ENCODE data around the gene BTRC. TPM values are rescaled to one million over a fixed set of nuclear protein-coding genes. Genes with fewer than 3 reads are reported as not detected.

Gene BTRC
- total and polyA plus RNA-seq, 2 donors (not counting 3 experiments of a cell fraction or from before 2014, with no cell fraction given) = 11.6 to 18.5 TPM

DNA sequence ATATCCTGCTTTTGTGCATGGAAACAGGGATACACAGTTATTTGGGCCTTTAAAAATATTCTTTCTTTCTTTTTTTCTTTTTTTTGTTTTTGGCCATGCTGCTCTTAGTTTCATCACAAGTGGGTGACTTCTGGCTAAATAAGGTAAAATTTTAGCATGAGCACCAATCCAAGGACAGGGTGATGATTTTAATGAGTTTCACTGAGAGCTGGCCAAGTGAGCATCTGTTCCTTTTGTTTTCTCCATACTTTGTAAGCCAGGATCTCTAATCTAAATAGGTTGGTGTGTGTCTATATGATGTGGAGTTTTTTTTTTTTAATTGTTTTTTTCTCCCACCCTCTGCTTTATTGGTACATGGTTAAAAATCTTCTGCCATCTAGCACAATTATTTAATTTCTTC lies 127.3 kb downstream of the BTRC start:
- no peak overlapping the region for H3K9ac ChIP-seq (replicated peaks; ENCODE audit: extremely low read depth, insufficient read depth, low read length)
- H3K27me3 ChIP-seq (ENCODE audit: control insufficient read depth in 2 of 2, insufficient read depth in 2 of 2, low read length in 2 of 2) = no peaks in the 10 kb centered on the region
- H3K79me2 ChIP-seq (ENCODE audit: control insufficient read depth, insufficient read depth, low read length) = no peaks in the 10 kb centered on the region
- dilution Hi-C loops (cut with MboI; ENCODE audit: extremely low pct_ligation_motif_present, low sequenced_read_pairs) = no loop called here
- TF ChIP-seq FOS (IDR thresholded peaks at IDR 0.05; ENCODE audit: borderline replicate concordance, insufficient read depth, low read length) = no peak
- no peak for TF ChIP-seq EZH2 (IDR thresholded peaks at IDR 0.05; ENCODE audit: borderline replicate concordance, low read depth, low read length, severe bottlenecking)
- TF ChIP-seq MYC (IDR thresholded peaks at IDR 0.05; ENCODE audit: low read depth, low read length) = no peak
- TF ChIP-seq JUN (IDR thresholded peaks at IDR 0.05; ENCODE audit: borderline replicate concordance, insufficient read depth, insufficient read length, low read depth) = no peak
- no peak for TF ChIP-seq GATA2 (IDR thresholded peaks at IDR 0.05; ENCODE audit: insufficient read depth, insufficient read length, low read depth, low read length)
- H3K4me3 ChIP-seq (replicated peaks in 1 of 3; ENCODE audit: insufficient read depth in 1 of 3, low read depth in 1 of 3, low read length in 3 of 3) = no peak overlapping the region
- no peak overlapping the region for H3K4me2 ChIP-seq (ENCODE audit: insufficient read depth, low read length)
- DNase-seq (ENCODE audit: low read depth, low spot score) = no peak
- ChIA-PET POLR2A (no interaction called here), CTCF (interaction anchor here (1.4 to 1.8 kb wide), 2 partner anchors 17 to 22 kb away, joined by 3 to 4 read pairs; no protein-coding TSS in a partner anchor)
- H2AFZ ChIP-seq (ENCODE audit: low read depth, low read length) = no peak overlapping the region
- no peaks in the 10 kb centered on the region for H4K20me1 ChIP-seq (replicated peaks; ENCODE audit: control insufficient read depth, extremely low read depth, insufficient read depth, low read length)
- BruUV-seq (replicated peaks) = TSS peak; percentile 9
- no peaks in the 10 kb centered on the region for H3K9me1 ChIP-seq (replicated peaks; ENCODE audit: control insufficient read depth, extremely low read depth, insufficient read depth, low read length)
- no peaks in the 10 kb centered on the region for H3K9me3 ChIP-seq (replicated peaks; ENCODE audit: control insufficient read depth, insufficient read depth, low read length)
- H3K4me1 ChIP-seq (ENCODE audit: control insufficient read depth, extremely low read depth, insufficient read depth, low read length) = no peaks in the 10 kb centered on the region
- no peak for FAIRE-seq
- H3K36me3 ChIP-seq (ENCODE audit: control insufficient read depth in 2 of 2, extremely low read depth in 1 of 2, insufficient read depth in 2 of 2, low read length in 2 of 2) = no peaks in the 10 kb centered on the region
- H3K27ac ChIP-seq (ENCODE audit: insufficient read depth, low read depth, low read length) = no peak overlapping the region
- intact Hi-C loops (cut with micrococcal nuclease) = no loop called here

DNA sequence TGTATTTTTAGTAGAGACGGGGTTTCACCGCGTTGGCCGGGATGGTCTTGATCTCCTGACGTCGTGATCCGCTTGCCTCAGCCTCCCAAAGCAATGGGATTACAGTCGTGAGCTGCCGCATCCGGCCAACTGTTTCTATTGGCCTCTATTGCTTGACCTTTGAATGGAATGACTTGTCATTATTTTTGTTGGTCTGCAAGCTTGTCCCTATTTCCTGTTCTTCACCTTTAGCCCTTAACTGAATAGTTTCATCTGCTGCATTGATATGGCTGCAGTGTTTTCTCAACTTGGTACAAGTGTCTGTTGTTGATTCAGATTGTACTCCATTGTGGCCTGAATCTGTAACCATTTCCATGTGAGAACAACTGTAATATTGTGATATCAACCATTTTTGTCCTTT lies 128.6 kb downstream of the BTRC start:
- Histone ChIP-seq H3K9ac (replicated peaks; ENCODE audit: extremely low read depth, insufficient read depth, low read length) (no peak overlapping the region), H2AFZ (ENCODE audit: low read depth, low read length) (no peak overlapping the region), H3K36me3 (ENCODE audit: control insufficient read depth in 2 of 2, extremely low read depth in 1 of 2, insufficient read depth in 2 of 2, low read length in 2 of 2) (no peaks in the 10 kb centered on the region), H3K4me1 (ENCODE audit: control insufficient read depth, extremely low read depth, insufficient read depth, low read length) (no peaks in the 10 kb centered on the region), H3K4me3 (replicated peaks in 1 of 3; ENCODE audit: insufficient read depth in 1 of 3, low read depth in 1 of 3, low read length in 3 of 3) (no peak overlapping the region), H3K79me2 (ENCODE audit: control insufficient read depth, insufficient read depth, low read length) (no peaks in the 10 kb centered on the region), H3K27me3 (ENCODE audit: control insufficient read depth in 2 of 2, insufficient read depth in 2 of 2, low read length in 2 of 2) (no peaks in the 10 kb centered on the region), H3K27ac (ENCODE audit: insufficient read depth, low read depth, low read length) (no peak overlapping the region), H3K9me3 (replicated peaks; ENCODE audit: control insufficient read depth, insufficient read depth, low read length) (no peaks in the 10 kb centered on the region), H3K9me1 (replicated peaks; ENCODE audit: control insufficient read depth, extremely low read depth, insufficient read depth, low read length) (no peaks in the 10 kb centered on the region), H4K20me1 (replicated peaks; ENCODE audit: control insufficient read depth, extremely low read depth, insufficient read depth, low read length) (no peaks in the 10 kb centered on the region), H3K4me2 (ENCODE audit: insufficient read depth, low read length) (no peak overlapping the region)
- BruUV-seq (replicated peaks) = no TSS peak
- intact Hi-C loops (cut with micrococcal nuclease) = no loop called here
- ChIA-PET CTCF (interaction anchor here (7.3 kb wide), 1 partner anchor 16 kb away, joined by 56 read pairs; no protein-coding TSS in a partner anchor), POLR2A (no interaction called here)
- dilution Hi-C loops (cut with MboI; ENCODE audit: extremely low pct_ligation_motif_present, low sequenced_read_pairs) = no loop called here
- no peak for FAIRE-seq
- DNase-seq (ENCODE audit: low read depth, low spot score) = no peak
- no peak for TF ChIP-seq POLR2A (IDR thresholded peaks at IDR 0.05; ENCODE audit: low read depth, low read length)
- TF ChIP-seq, protein P1, sequence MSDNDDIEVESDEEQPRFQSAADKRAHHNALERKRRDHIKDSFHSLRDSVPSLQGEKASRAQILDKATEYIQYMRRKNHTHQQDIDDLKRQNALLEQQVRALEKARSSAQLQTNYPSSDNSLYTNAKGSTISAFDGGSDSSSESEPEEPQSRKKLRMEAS (IDR thresholded peaks at IDR 0.05; ENCODE audit: insufficient read depth, insufficient read length) = no peak
- TF ChIP-seq EZH2 (IDR thresholded peaks at IDR 0.05; ENCODE audit: borderline replicate concordance, low read depth, low read length, severe bottlenecking) = no peak
- TF ChIP-seq JUN (IDR thresholded peaks at IDR 0.05; ENCODE audit: borderline replicate concordance, insufficient read depth, insufficient read length, low read depth) = no peak
- no peak for TF ChIP-seq CTCF (IDR thresholded peaks at IDR 0.05; ENCODE audit: extremely low read depth in 1 of 2, insufficient read depth in 1 of 2, low read depth in 1 of 2, low read length in 2 of 2)
- no peak for TF ChIP-seq MYC (IDR thresholded peaks at IDR 0.05; ENCODE audit: low read depth, low read length)
- TF ChIP-seq FOS (IDR thresholded peaks at IDR 0.05; ENCODE audit: borderline replicate concordance, insufficient read depth, low read length) = no peak
- TF ChIP-seq GATA2 (IDR thresholded peaks at IDR 0.05; ENCODE audit: insufficient read depth, insufficient read length, low read depth, low read length) = no peak
- no peak for TF ChIP-seq POLR2AphosphoS5 (IDR thresholded peaks at IDR 0.05; ENCODE audit: insufficient read depth, low read depth, low read length)
